H9 (cell line): ENCODE data around the gene ZNF446. TPM values are rescaled to one million over a fixed set of nuclear protein-coding genes. Genes with fewer than 3 reads are reported as not detected.

Source experiments
- DNase-seq: peaks from one replicate; pipeline ENCODE4 v3.0.0-alpha.2; 2017
- H2AFZ ChIP-seq: one replicate; pipeline ENCODE4 v1.6.1; 2013; ENCODE audit warnings: mild to moderate bottlenecking, low read length, control low read depth, moderate library complexity
- H2AK5ac ChIP-seq: 2 replicates; pipeline ENCODE4 v1.6.1; 2013; ENCODE audit warnings: low read length, control low read depth, mixed read lengths; ENCODE audit not compliant: insufficient read length
- H2BK120ac ChIP-seq: one replicate; pipeline ENCODE4 v1.6.1; 2013; ENCODE audit warnings: low read depth, mild to moderate bottlenecking, low read length, control low read depth, inconsistent platforms; ENCODE audit not compliant: poor library complexity, severe bottlenecking
- H2BK12ac ChIP-seq: 2 replicates; pipeline ENCODE4 v1.6.1; 2013; ENCODE audit warnings: low read length, control low read depth, mixed read lengths, low read depth; ENCODE audit not compliant: insufficient read length
- H2BK15ac ChIP-seq: 2 replicates; pipeline ENCODE4 v1.6.1; 2013; ENCODE audit warnings: low read depth, low read length, control low read depth
- H2BK20ac ChIP-seq: one replicate; pipeline ENCODE4 v1.6.1; 2013; ENCODE audit warnings: low read depth, mild to moderate bottlenecking, low read length, control low read depth, inconsistent platforms; ENCODE audit not compliant: poor library complexity, severe bottlenecking
- H2BK5ac ChIP-seq: 2 replicates; pipeline ENCODE4 v1.6.1; 2013; ENCODE audit warnings: low read length, control low read depth, mixed read lengths; ENCODE audit not compliant: insufficient read length
- H3K14ac ChIP-seq: 2 replicates; pipeline ENCODE4 v1.6.1; 2013; ENCODE audit warnings: low read length, control low read depth; ENCODE audit not compliant: insufficient read depth
- H3K18ac ChIP-seq: 2 replicates; pipeline ENCODE4 v1.6.1; 2013; ENCODE audit warnings: low read depth, mild to moderate bottlenecking, mixed read lengths, low read length, control low read depth; ENCODE audit not compliant: insufficient read length
- H3K23ac ChIP-seq: 2 replicates; pipeline ENCODE4 v1.6.1; 2013; ENCODE audit warnings: low read length, control low read depth, mixed read lengths, low read depth; ENCODE audit not compliant: insufficient read length
- H3K23me2 ChIP-seq: 2 replicates; pipeline ENCODE4 v1.6.1; 2013; ENCODE audit warnings: low read depth, mild to moderate bottlenecking, mixed read lengths, low read length, control low read depth; ENCODE audit not compliant: insufficient read length, poor library complexity, severe bottlenecking
- H3K27ac ChIP-seq: 2 replicates; pipeline ENCODE4 v1.5.1; 2013; ENCODE audit warnings: low read length, control low read depth, mixed read lengths, low read depth; ENCODE audit not compliant: insufficient read length
- H3K27me3 ChIP-seq: 2 replicates; pipeline ENCODE4 v1.6.1; 2013; ENCODE audit warnings: low read length, control low read depth, inconsistent platforms; ENCODE audit not compliant: insufficient read depth
- H3K4ac ChIP-seq: 2 replicates; pipeline ENCODE4 v1.6.1; 2013; ENCODE audit warnings: low read depth, mild to moderate bottlenecking, control low read depth, inconsistent platforms, low read length, moderate library complexity
- H3K4me1 ChIP-seq: 2 replicates; pipeline ENCODE4 v1.6.1; 2013; ENCODE audit warnings: low read length, control low read depth, inconsistent platforms; ENCODE audit not compliant: insufficient read depth
- H3K4me2 ChIP-seq: 2 replicates; pipeline ENCODE4 v1.6.1; 2013; ENCODE audit warnings: low read length, control low read depth, mixed read lengths; ENCODE audit not compliant: insufficient read length, insufficient read depth
- H3K56ac ChIP-seq: 2 replicates; pipeline ENCODE4 v1.6.1; 2013; ENCODE audit warnings: low read depth, mild to moderate bottlenecking, mixed read lengths, low read length, control low read depth; ENCODE audit not compliant: insufficient read length
- H3K79me1 ChIP-seq: 2 replicates; pipeline ENCODE4 v1.6.1; 2013; ENCODE audit warnings: low read depth, mild to moderate bottlenecking, moderate library complexity, low read length, control low read depth, inconsistent platforms; ENCODE audit not compliant: insufficient read depth, poor library complexity, severe bottlenecking
- H3K79me2 ChIP-seq: 2 replicates; pipeline ENCODE4 v1.6.1; 2013; ENCODE audit warnings: low read length, control low read depth, inconsistent platforms; ENCODE audit not compliant: insufficient read depth
- H3K9ac ChIP-seq: 2 replicates; pipeline ENCODE4 v1.6.1; 2013; ENCODE audit warnings: low read length, control low read depth, mixed read lengths; ENCODE audit not compliant: insufficient read length; ENCODE audit errors: extremely low read depth
- H3K9me3 ChIP-seq: one replicate; pipeline ENCODE4 v1.6.1; 2013; ENCODE audit warnings: low read depth, low read length, inconsistent platforms; ENCODE audit not compliant: control insufficient read depth
- H3T11ph ChIP-seq: one replicate; pipeline ENCODE4 v1.6.1; 2013; ENCODE audit warnings: mild to moderate bottlenecking, low read length, control low read depth, inconsistent platforms
- H4K20me1 ChIP-seq: one replicate; pipeline ENCODE4 v1.6.1; 2013; ENCODE audit not compliant: control insufficient read depth, insufficient read length, insufficient read depth
- H4K5ac ChIP-seq: 2 replicates; pipeline ENCODE4 v1.6.1; 2013; ENCODE audit warnings: low read depth, mild to moderate bottlenecking, mixed read lengths, low read length, control low read depth; ENCODE audit not compliant: insufficient read length
- H4K8ac ChIP-seq: replicated peaks from 2 replicates; pipeline ENCODE4 v1.6.1; 2013; ENCODE audit warnings: low read length, control low read depth, mixed read lengths, low read depth; ENCODE audit not compliant: insufficient read length
- H4K91ac ChIP-seq: 2 replicates; pipeline ENCODE4 v1.6.1; 2013; ENCODE audit warnings: low read depth, mild to moderate bottlenecking, moderate library complexity, mixed read lengths, low read length, control low read depth; ENCODE audit not compliant: insufficient read length
- H3K27ac Mint-ChIP-seq, 3 experiments: 2 replicates in 2 of 3; 3 replicates in 1 of 3; pipeline ENCODE4 v1.8.0; 2020 to 2021; ENCODE audit warnings: mixed read lengths in 3 of 3, mild to moderate bottlenecking in 1 of 3, moderate library complexity in 1 of 3
- H3K27me3 Mint-ChIP-seq: 2 replicates; pipeline ENCODE4 v1.8.0; 2021; ENCODE audit warnings: low read depth, mild to moderate bottlenecking, moderate library complexity, mixed read lengths
- H3K36me3 Mint-ChIP-seq, 3 experiments: 2 replicates in 2 of 3; 3 replicates in 1 of 3; pipeline ENCODE4 v1.8.0; 2020 to 2021; ENCODE audit warnings: low read depth in 3 of 3, mixed read lengths in 3 of 3; ENCODE audit not compliant: insufficient read depth in 1 of 3
- H3K4me1 Mint-ChIP-seq, 2 experiments: 2 replicates each; pipeline ENCODE4 v1.8.0; 2020; ENCODE audit warnings: mixed read lengths in 2 of 2
- H3K4me3 Mint-ChIP-seq, 2 experiments: 2 replicates in 1 of 2; 3 replicates in 1 of 2; pipeline ENCODE4 v1.8.0; 2020 to 2021; ENCODE audit warnings: mild to moderate bottlenecking in 2 of 2, mixed read lengths in 2 of 2, moderate library complexity in 1 of 2
- H3K9me3 Mint-ChIP-seq, 2 experiments: 2 replicates in 1 of 2; 3 replicates in 1 of 2; pipeline ENCODE4 v1.8.0; 2020; ENCODE audit warnings: mild to moderate bottlenecking in 2 of 2, mixed read lengths in 2 of 2, moderate library complexity in 1 of 2
- CTCF ChIP-seq: fragments of 200-600 bp; sonication (generic); conservative IDR thresholded peaks from 3 replicates; pipeline ENCODE4 v1.8.0; 2021; ENCODE audit warnings: antibody characterized with exemption, mild to moderate bottlenecking
- WGBS: extraction: QIAGEN DNeasy Blood & Tissue Kit; methylation state at CpG from one replicate; pipeline ENCODE4 v1.1.7; 2013; ENCODE audit warnings: missing lambda C conversion rate, low lambda C conversion rate, mixed read lengths; ENCODE audit not compliant: insufficient read length; ENCODE audit errors: extremely low coverage; 5-methylcytosine and 5-hydroxymethylcytosine counted together
- total RNA-seq: library from RNA; stranded (reverse); gene quantifications from 2 replicates; pipeline ENCODE4 v1.2.1, GENCODE V29; 2021

ZNF446 gene
- total RNA-seq, 1 experiment from 2014 or later, result 7.6 TPM

DNA sequence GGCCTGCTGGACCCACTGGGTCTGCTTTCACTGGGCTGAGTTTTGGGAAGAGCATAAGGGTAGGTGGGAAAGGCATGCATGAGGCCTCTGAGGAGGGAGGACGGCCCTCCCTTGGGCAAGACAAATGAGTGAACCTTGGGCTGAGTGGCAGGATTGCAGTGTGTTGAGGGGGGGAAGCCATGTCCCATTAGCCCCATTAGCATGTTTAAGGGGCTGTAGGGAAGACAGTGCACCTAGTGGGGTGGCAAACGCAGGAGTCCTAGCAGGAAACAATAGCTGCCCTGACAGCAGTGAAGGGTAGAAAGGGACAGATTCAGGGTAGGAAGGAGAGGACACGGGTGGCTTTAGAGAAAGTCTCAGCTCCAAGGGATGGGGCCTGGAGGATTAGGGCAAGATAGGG is 46.6 kb downstream of the ZNF446 start:
- peaks cover 0 to 3% of the 10 kb centered on the region in 2 experiments; a peak in 1 of 5 replicates for H3K9me3 Mint-ChIP-seq
- H3K23me2 ChIP-seq, result peaks cover 19% of the 10 kb centered on the region
- no CpG with 5 or more reads among the region's 3 CpGs for WGBS

More for the DNA sequence above, 46.6 kb downstream of the ZNF446 start:
- Histone ChIP-seq H3K14ac (no peak overlapping the region), H2BK15ac (no peak overlapping the region), H2BK120ac (no peak overlapping the region), H3K79me1 (no peaks in the 10 kb centered on the region), H3K27me3 (no peaks in the 10 kb centered on the region), H3K56ac (no peak overlapping the region), H4K91ac (no peak overlapping the region), H3K18ac (no peak overlapping the region), H3K79me2 (peaks cover under 1% of the 10 kb centered on the region; the same call in 1 of the 2 replicates), H2BK20ac (no peak overlapping the region), H4K8ac (no peak overlapping the region), H2AFZ (no peak overlapping the region), H3T11ph (no peak overlapping the region), H3K27ac (no peak overlapping the region), H4K5ac (no peak overlapping the region), H3K23ac (no peak overlapping the region), H3K9me3 (no peaks in the 10 kb centered on the region), H4K20me1 (no peaks in the 10 kb centered on the region), H3K9ac (no peak overlapping the region), H3K4me2 (no peak overlapping the region), H2BK5ac (no peak overlapping the region), H3K4me1 (peaks cover 6% of the 10 kb centered on the region; the same call in 1 of the 2 replicates), H2AK5ac (no peak overlapping the region), H2BK12ac (no peak overlapping the region), H3K4ac (no peak overlapping the region)
- H3K27ac Mint-ChIP-seq, result peak overlapping the region; percentile 21 to 93 (median 78)
- TF ChIP-seq CTCF, result no peak
- peaks cover 42% of the 10 kb centered on the region in 2 experiments for H3K4me1 Mint-ChIP-seq
- no peaks in the 10 kb centered on the region; a peak in 3 of 7 replicates for H3K36me3 Mint-ChIP-seq
- peak; percentile 48 for DNase-seq
- H3K27me3 Mint-ChIP-seq, result peaks cover 5% of the 10 kb centered on the region
- H3K4me3 Mint-ChIP-seq, result peak overlapping the region in 1 of 2 experiments; percentile 25; a peak in 1 of 5 replicates
